ENCODE measurements around the gene AKR1D1. TPM values are rescaled to one million over a fixed set of nuclear protein-coding genes. Genes with fewer than 3 reads are reported as not detected.

AKR1D1 gene
- total and polyA plus RNA-seq, 2 donors (not counting 1 experiment from before 2014, with no cell fraction given) = not detected

- H2AFZ ChIP-seq (ENCODE audit: low read length) = no peak overlapping the region
- no peaks in the 10 kb centered on the region for H3K27me3 ChIP-seq (ENCODE audit: control insufficient read depth, insufficient read depth, low read length)
- no peak overlapping the region for H3K9ac ChIP-seq (ENCODE audit: insufficient read depth, low read length)
- H3K4me1 ChIP-seq (ENCODE audit: control insufficient read depth, extremely low read depth, insufficient read depth, low read length) = no peaks in the 10 kb centered on the region
- H3K4me3 ChIP-seq (replicated peaks in 1 of 4; ENCODE audit: control extremely low read depth in 1 of 4, insufficient read depth in 1 of 4, low read depth in 3 of 4, low read length in 4 of 4) = no peak overlapping the region
- H4K20me1 ChIP-seq (ENCODE audit: control insufficient read depth, extremely low read depth, insufficient read depth, low read length) = no peaks in the 10 kb centered on the region
- no peak for TF ChIP-seq EZH2 (IDR thresholded peaks at IDR 0.05; ENCODE audit: low read length, missing control alignments)
- TF ChIP-seq, protein P1, sequence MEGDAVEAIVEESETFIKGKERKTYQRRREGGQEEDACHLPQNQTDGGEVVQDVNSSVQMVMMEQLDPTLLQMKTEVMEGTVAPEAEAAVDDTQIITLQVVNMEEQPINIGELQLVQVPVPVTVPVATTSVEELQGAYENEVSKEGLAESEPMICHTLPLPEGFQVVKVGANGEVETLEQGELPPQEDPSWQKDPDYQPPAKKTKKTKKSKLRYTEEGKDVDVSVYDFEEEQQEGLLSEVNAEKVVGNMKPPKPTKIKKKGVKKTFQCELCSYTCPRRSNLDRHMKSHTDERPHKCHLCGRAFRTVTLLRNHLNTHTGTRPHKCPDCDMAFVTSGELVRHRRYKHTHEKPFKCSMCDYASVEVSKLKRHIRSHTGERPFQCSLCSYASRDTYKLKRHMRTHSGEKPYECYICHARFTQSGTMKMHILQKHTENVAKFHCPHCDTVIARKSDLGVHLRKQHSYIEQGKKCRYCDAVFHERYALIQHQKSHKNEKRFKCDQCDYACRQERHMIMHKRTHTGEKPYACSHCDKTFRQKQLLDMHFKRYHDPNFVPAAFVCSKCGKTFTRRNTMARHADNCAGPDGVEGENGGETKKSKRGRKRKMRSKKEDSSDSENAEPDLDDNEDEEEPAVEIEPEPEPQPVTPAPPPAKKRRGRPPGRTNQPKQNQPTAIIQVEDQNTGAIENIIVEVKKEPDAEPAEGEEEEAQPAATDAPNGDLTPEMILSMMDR (conservative IDR thresholded peaks at IDR 0.05 in 1 of 2, IDR thresholded peaks at IDR 0.05 in 1 of 2; ENCODE audit: low read depth in 1 of 2, low read length in 2 of 2) = no peak
- H3K4me2 ChIP-seq (ENCODE audit: extremely low read depth, insufficient read depth, low read length) = no peak overlapping the region
- no peaks in the 10 kb centered on the region for H3K36me3 ChIP-seq (ENCODE audit: control insufficient read depth, insufficient read depth, low read length)
- no peaks in the 10 kb centered on the region for H3K79me2 ChIP-seq (ENCODE audit: control insufficient read depth, insufficient read depth, low read length)
- H3K27ac ChIP-seq (ENCODE audit: insufficient read depth, low read length) = no peak overlapping the region
- H3K9me3 ChIP-seq (ENCODE audit: control insufficient read depth, insufficient read depth, low read depth, low read length) = no peaks in the 10 kb centered on the region
- DNase-seq (ENCODE audit: low read depth in 2 of 2) = peak; percentile 2 to 74
Measured at GRCh38 chr7:138125598-138126111, 49.4 kb downstream of the AKR1D1 start.

DNA sequence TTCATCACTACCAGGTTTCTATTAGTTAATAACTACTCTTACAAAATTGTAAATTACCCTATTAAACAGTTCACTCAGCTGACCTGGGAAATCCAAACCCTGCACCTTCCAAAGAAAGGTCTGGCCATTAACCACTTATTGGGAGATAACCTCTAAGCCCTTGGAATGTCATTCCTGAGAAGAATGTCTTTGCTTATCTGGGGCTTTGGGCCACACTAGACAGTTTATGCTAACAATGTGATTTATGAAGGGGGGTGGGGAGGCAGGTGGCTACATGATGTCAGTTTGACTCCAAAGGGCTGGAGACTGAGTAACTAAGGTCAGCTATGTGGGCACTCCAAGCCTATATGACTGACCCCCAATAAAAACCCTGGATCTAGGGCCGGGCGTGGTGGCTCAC, 50.7 kb downstream of the AKR1D1 start:
- Histone ChIP-seq H3K36me3 (ENCODE audit: control insufficient read depth, insufficient read depth, low read length) (no peaks in the 10 kb centered on the region), H3K27me3 (ENCODE audit: control insufficient read depth, insufficient read depth, low read length) (no peaks in the 10 kb centered on the region), H3K4me3 (replicated peaks in 1 of 4; ENCODE audit: control extremely low read depth in 1 of 4, insufficient read depth in 1 of 4, low read depth in 3 of 4, low read length in 4 of 4) (no peak overlapping the region), H3K9me3 (ENCODE audit: control insufficient read depth, insufficient read depth, low read depth, low read length) (no peaks in the 10 kb centered on the region), H3K4me1 (ENCODE audit: control insufficient read depth, extremely low read depth, insufficient read depth, low read length) (no peaks in the 10 kb centered on the region), H2AFZ (ENCODE audit: low read length) (no peak overlapping the region), H3K4me2 (ENCODE audit: extremely low read depth, insufficient read depth, low read length) (no peak overlapping the region), H3K79me2 (ENCODE audit: control insufficient read depth, insufficient read depth, low read length) (no peaks in the 10 kb centered on the region), H4K20me1 (ENCODE audit: control insufficient read depth, extremely low read depth, insufficient read depth, low read length) (no peaks in the 10 kb centered on the region), H3K27ac (ENCODE audit: insufficient read depth, low read length) (no peak overlapping the region), H3K9ac (ENCODE audit: insufficient read depth, low read length) (no peak overlapping the region)
- TF ChIP-seq, protein P1 (conservative IDR thresholded peaks at IDR 0.05 in 1 of 2, IDR thresholded peaks at IDR 0.05 in 1 of 2; ENCODE audit: low read depth in 1 of 2, low read length in 2 of 2) = no peak
- no peak for TF ChIP-seq EZH2 (IDR thresholded peaks at IDR 0.05; ENCODE audit: low read length, missing control alignments)
- DNase-seq (ENCODE audit: low read depth in 2 of 2) = no peak

DNA sequence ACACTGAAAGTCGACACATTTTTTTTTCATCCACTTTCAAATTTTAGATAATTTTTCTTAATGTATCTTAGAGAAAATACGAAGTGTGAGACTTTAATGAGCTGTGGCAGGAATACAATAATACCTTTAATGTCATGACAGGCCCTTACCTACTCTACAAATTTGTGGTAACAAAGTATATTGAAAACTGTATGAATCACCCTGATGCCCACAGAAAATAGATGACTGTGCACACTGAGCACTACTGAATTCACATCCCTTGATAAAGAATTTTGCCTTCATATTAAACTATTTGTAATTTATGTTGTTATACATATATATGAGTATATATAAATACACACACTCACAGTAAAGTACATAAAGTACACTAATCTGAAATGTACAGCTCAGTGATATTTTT, 51.7 kb downstream of the AKR1D1 start:
- DNase-seq (ENCODE audit: low read depth in 2 of 2) = peak in 1 of 2 donors; percentile 6

More for the DNA sequence above, 51.7 kb downstream of the AKR1D1 start:
- no peak overlapping the region for H3K4me2 ChIP-seq (ENCODE audit: extremely low read depth, insufficient read depth, low read length)
- H3K79me2 ChIP-seq (ENCODE audit: control insufficient read depth, insufficient read depth, low read length) = no peaks in the 10 kb centered on the region
- H3K4me3 ChIP-seq (replicated peaks in 1 of 4; ENCODE audit: control extremely low read depth in 1 of 4, insufficient read depth in 1 of 4, low read depth in 3 of 4, low read length in 4 of 4) = no peak overlapping the region
- H3K9ac ChIP-seq (ENCODE audit: insufficient read depth, low read length) = no peak overlapping the region
- H4K20me1 ChIP-seq (ENCODE audit: control insufficient read depth, extremely low read depth, insufficient read depth, low read length) = no peaks in the 10 kb centered on the region
- H3K27ac ChIP-seq (ENCODE audit: insufficient read depth, low read length) = no peak overlapping the region
- no peak overlapping the region for H2AFZ ChIP-seq (ENCODE audit: low read length)
- H3K36me3 ChIP-seq (ENCODE audit: control insufficient read depth, insufficient read depth, low read length) = no peaks in the 10 kb centered on the region
- H3K27me3 ChIP-seq (ENCODE audit: control insufficient read depth, insufficient read depth, low read length) = no peaks in the 10 kb centered on the region
- no peaks in the 10 kb centered on the region for H3K4me1 ChIP-seq (ENCODE audit: control insufficient read depth, extremely low read depth, insufficient read depth, low read length)
- no peaks in the 10 kb centered on the region for H3K9me3 ChIP-seq (ENCODE audit: control insufficient read depth, insufficient read depth, low read depth, low read length)
- no peak for TF ChIP-seq EZH2 (IDR thresholded peaks at IDR 0.05; ENCODE audit: low read length, missing control alignments)
- TF ChIP-seq, protein P1 (conservative IDR thresholded peaks at IDR 0.05 in 1 of 2, IDR thresholded peaks at IDR 0.05 in 1 of 2; ENCODE audit: low read depth in 1 of 2, low read length in 2 of 2) = no peak
